Measurements from ENCODE around the gene PGM5. TPM values are rescaled to one million over a fixed set of nuclear protein-coding genes. Genes with fewer than 3 reads are reported as not detected.

PGM5 gene
- total RNA-seq, 1 experiment from 2014 or later, result 0.15 TPM

- ATAC-seq (no peak), DNase-seq (ENCODE audit: low read depth, low spot score) (no peak)
- Histone ChIP-seq H3K4me3 (replicated peaks in 1 of 2; ENCODE audit: low read depth in 1 of 2, low read length in 2 of 2) (no peak overlapping the region), H3K27me3 (ENCODE audit: insufficient read depth, low read length) (peaks cover 44% of the 10 kb centered on the region; the same call in 1 of the 2 replicates), H3K9ac (ENCODE audit: low read length) (no peak overlapping the region), H3K9me2 (ENCODE audit: insufficient read depth) (no peaks in the 10 kb centered on the region), H3K36me3 (ENCODE audit: control insufficient read depth in 1 of 2, insufficient read depth in 2 of 2, low read length in 2 of 2) (no peaks in the 10 kb centered on the region), H3K4me1 (ENCODE audit: control insufficient read depth in 1 of 2, insufficient read depth in 2 of 2, low read length in 2 of 2) (no peaks in the 10 kb centered on the region), H3K4me2 (ENCODE audit: low read length) (no peak overlapping the region), H3K79me2 (ENCODE audit: insufficient read depth, low read length) (no peaks in the 10 kb centered on the region), H2AFZ (ENCODE audit: low read depth, low read length, poor library complexity, severe bottlenecking) (no peak overlapping the region), H3K9me3 (ENCODE audit: control insufficient read depth in 1 of 2, insufficient read depth in 1 of 2, low read depth in 1 of 2, low read length in 2 of 2) (no peaks in the 10 kb centered on the region), H4K20me1 (ENCODE audit: insufficient read depth) (no peaks in the 10 kb centered on the region), H3K27ac (ENCODE audit: low read depth, low read length) (no peak overlapping the region)
- intact Hi-C loops (cut with micrococcal nuclease), result loop anchor here (10.0 kb wide), 1 partner anchor 65 kb away; no protein-coding TSS in a partner anchor
- no peak for TF ChIP-seq JUND (IDR thresholded peaks at IDR 0.05)
- BruUV-seq (replicated peaks), result no TSS peak
- ChIA-PET CTCF (no interaction called here), POLR2A (no interaction called here), RAD21 (ENCODE audit: low non-redundant PET in 1 of 2, low total read pairs in 2 of 2, uncharacterized antibody in 2 of 2, unreplicated experiment in 2 of 2) (no interaction called here)
These were observed 133.2 kb downstream of the PGM5 start for GRCh38 chr9:68489646-68490045.

DNA sequence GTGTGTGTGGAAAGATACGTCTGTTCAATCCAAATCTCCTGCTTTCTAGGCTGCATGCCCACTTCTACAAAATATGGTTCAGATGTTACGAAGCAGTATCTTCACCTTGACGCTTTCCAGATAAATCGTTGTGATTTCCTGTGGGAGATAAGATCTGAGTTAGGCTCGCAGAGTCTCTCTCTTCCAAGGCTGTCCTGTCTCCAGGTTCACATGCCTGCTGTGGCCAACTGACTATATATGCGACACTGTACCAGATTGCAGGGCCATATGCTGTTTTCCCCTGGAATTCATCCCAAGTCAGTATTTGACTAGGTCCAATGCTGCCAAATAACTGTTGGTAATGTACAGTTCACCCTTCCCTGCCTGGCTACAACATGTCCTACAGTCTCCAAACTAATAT, 136.4 kb downstream of the PGM5 start:
- H3K4me2 ChIP-seq (ENCODE audit: low read length), result no peak overlapping the region
- no peaks in the 10 kb centered on the region for H3K9me3 ChIP-seq (ENCODE audit: control insufficient read depth in 1 of 2, insufficient read depth in 1 of 2, low read depth in 1 of 2, low read length in 2 of 2)
- H3K27ac ChIP-seq (ENCODE audit: low read depth, low read length), result no peak overlapping the region
- RAD21 ChIA-PET (ENCODE audit: low non-redundant PET in 1 of 2, low total read pairs in 2 of 2, uncharacterized antibody in 2 of 2, unreplicated experiment in 2 of 2), result no interaction called here
- CTCF ChIA-PET, result no interaction called here
- DNase-seq (ENCODE audit: low read depth, low spot score) (no peak), ATAC-seq (no peak)
- no peaks in the 10 kb centered on the region for H3K36me3 ChIP-seq (ENCODE audit: control insufficient read depth in 1 of 2, insufficient read depth in 2 of 2, low read length in 2 of 2)
- POLR2A ChIA-PET, result no interaction called here
- no peaks in the 10 kb centered on the region for H4K20me1 ChIP-seq (ENCODE audit: insufficient read depth)
- intact Hi-C loops (cut with micrococcal nuclease), result loop anchor here (10.0 kb wide), 1 partner anchor 68 kb away; no protein-coding TSS in a partner anchor
- no peak overlapping the region for H3K4me3 ChIP-seq (replicated peaks in 1 of 2; ENCODE audit: low read depth in 1 of 2, low read length in 2 of 2)
- no peak overlapping the region for H3K9ac ChIP-seq (ENCODE audit: low read length)
- TF ChIP-seq SRF (IDR thresholded peaks at IDR 0.05; ENCODE audit: low read depth) (no peak), EGR1 (IDR thresholded peaks at IDR 0.05; ENCODE audit: low read depth) (no peak), FOSL1 (IDR thresholded peaks at IDR 0.05; ENCODE audit: low read depth) (no peak), CTCF (IDR thresholded peaks at IDR 0.05 in 2 of 3, conservative IDR thresholded peaks at IDR 0.05 in 1 of 3; ENCODE audit: borderline replicate concordance in 1 of 3, insufficient read depth in 1 of 3, low read depth in 2 of 3, low read length in 2 of 3) (no peak)
- H3K27me3 ChIP-seq (ENCODE audit: insufficient read depth, low read length), result peaks cover 49% of the 10 kb centered on the region
- H2AFZ ChIP-seq (ENCODE audit: low read depth, low read length, poor library complexity, severe bottlenecking), result no peak overlapping the region
- BruUV-seq (replicated peaks), result no TSS peak
- no peaks in the 10 kb centered on the region for H3K9me2 ChIP-seq (ENCODE audit: insufficient read depth)
- no peaks in the 10 kb centered on the region for H3K79me2 ChIP-seq (ENCODE audit: insufficient read depth, low read length)
- H3K4me1 ChIP-seq (ENCODE audit: control insufficient read depth in 1 of 2, insufficient read depth in 2 of 2, low read length in 2 of 2), result no peaks in the 10 kb centered on the region
